Gastroesophageal sphincter (tissue), 3 donors: Measurements from ENCODE around the gene AFF3.

ENCODE experiments used
- EP300 ChIP-seq: sonication (generic); formaldehyde crosslinking; IDR thresholded peaks from one replicate; pipeline ENCODE4 v1.6.1; 2017; ENCODE audit warnings: antibody characterized with exemption, mild to moderate bottlenecking
- POLR2A ChIP-seq, 2 donors: fragments of 450-650 bp; IDR thresholded peaks; one replicate each; pipeline ENCODE4 v1.6.1; 2017; ENCODE audit warnings: antibody characterized with exemption in 2 of 2, mild to moderate bottlenecking in 2 of 2, moderate library complexity in 1 of 2
- POLR2AphosphoS5 ChIP-seq: sonication (generic); formaldehyde crosslinking; IDR thresholded peaks from one replicate; pipeline ENCODE4 v1.6.1; 2017; ENCODE audit warnings: antibody characterized with exemption
- TF ChIP-seq, protein P1 (sequence below), 4 experiments: fragments of 200-600 bp in 2 of 4; fragments of 450-650 bp in 2 of 4; sonication (generic) in 1 of 4; IDR thresholded peaks; one replicate each; pipeline ENCODE4 v1.5.1; 2017 to 2019; ENCODE audit warnings: antibody characterized with exemption in 4 of 4, mild to moderate bottlenecking in 2 of 4, moderate library complexity in 2 of 4

DNA sequence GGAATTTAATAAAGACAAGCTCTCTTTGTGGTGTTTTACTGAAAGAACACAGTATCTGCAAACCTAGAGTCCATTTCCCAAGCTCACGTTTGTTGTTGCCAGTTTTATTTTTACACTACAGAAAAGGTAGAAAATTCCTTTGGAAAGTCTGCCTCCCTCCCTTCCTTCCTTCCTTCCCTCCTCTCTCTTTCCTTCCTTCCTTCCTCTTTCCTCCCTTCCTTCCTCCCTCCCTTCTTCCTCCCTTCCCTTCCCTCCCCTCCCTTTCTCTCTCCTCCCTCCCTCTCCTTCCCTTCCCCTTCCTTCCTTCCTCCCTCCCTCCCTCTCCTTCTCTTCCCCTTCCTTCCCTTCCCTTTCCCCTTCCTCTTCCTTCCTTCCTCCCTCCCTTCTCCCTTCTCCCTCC is 516.2 kb downstream of the AFF3 start:
- TF ChIP-seq EP300 (no peak), POLR2A (IDR thresholded peaks at IDR 0.05) (no peak), POLR2AphosphoS5 (no peak)
- TF ChIP-seq, protein P1, sequence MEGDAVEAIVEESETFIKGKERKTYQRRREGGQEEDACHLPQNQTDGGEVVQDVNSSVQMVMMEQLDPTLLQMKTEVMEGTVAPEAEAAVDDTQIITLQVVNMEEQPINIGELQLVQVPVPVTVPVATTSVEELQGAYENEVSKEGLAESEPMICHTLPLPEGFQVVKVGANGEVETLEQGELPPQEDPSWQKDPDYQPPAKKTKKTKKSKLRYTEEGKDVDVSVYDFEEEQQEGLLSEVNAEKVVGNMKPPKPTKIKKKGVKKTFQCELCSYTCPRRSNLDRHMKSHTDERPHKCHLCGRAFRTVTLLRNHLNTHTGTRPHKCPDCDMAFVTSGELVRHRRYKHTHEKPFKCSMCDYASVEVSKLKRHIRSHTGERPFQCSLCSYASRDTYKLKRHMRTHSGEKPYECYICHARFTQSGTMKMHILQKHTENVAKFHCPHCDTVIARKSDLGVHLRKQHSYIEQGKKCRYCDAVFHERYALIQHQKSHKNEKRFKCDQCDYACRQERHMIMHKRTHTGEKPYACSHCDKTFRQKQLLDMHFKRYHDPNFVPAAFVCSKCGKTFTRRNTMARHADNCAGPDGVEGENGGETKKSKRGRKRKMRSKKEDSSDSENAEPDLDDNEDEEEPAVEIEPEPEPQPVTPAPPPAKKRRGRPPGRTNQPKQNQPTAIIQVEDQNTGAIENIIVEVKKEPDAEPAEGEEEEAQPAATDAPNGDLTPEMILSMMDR (IDR thresholded peaks at IDR 0.05) = no peak
